ENCODE measurements around the gene TSPYL6.

Gene TSPYL6

DNA sequence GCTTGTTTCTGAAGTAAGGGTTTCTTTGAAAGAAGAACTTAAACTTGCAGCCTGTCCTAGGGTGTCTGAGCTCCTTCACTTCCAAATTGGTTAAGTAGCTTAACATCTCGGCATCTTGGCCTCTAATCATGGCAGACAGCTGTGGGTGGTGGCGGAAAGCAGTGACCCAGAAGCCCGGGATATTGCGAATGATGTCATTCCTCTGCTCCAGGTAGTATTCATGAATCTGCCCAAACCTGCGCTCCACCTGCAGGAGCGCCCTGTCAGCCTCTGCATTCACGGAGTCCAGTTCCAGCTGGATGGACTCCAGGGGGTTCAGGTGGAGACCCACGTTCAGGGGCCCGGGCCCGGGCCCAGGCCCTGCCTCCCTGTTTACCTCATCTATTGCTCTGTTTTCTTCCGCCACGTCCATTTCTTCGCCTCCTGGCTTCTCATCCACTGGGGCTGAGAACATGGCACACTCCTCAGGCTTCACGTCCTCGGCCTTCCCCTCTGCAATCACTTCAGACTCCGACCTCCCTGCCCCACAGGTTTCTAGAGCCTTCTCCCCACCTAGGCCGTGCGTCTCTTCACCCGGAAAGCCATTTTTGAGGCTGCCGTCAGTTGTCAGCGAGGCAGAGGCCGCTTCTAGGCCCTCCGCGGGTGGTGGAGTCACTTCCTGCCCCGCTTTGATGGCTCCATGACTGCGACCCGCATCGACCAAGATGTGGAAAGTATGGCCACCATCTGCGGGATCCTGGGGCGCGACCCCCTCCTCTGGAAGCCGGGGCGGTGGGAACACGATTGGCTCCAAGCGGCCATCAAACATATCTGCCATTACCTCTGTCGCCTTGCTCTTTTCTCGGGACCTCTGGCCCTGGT lies 569 bp downstream of the TSPYL6 start:
- no peak for DNase-seq

DNA sequence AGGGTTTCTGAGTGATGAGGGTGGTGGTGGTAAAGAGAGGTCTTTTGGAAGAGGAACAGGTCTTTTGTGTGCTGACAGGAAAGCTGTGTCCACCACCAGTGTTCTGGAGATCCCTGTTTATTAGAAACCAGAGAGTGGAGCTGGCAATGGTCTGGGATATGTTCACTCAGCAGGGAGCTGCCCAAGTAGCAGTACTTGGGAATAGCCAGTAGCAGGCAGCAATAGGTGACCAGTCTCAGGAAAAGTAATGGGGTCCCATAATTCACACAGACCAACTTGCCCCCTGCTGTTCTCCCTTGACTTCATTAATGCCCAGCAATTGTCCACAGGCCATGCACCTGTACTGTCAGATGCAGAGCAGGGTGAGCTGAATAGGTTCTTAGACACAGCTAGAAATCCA lies 1.8 kb downstream of the TSPYL6 start:
- DNase-seq: no peak

DNA sequence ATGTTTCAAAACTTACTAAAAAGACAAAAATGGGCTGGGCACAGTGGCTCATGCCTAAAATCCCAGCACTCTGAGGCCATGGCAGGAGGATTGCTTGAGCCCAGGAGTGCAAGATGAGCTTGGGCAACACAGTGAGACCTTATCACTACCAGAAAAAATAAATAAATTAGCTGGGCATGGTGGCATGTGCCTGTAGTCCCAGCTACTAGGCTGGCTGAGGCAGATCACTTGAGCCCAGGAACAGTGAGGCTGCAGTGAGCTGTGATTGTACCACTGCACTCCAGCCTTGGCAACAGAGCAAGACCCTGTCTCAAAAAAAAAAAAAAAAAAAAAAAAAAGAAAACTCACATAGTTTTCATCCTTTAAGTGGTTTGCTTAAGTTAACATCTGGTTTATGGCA lies 6.4 kb downstream of the TSPYL6 start:
- DNase-seq: no peak

DNA sequence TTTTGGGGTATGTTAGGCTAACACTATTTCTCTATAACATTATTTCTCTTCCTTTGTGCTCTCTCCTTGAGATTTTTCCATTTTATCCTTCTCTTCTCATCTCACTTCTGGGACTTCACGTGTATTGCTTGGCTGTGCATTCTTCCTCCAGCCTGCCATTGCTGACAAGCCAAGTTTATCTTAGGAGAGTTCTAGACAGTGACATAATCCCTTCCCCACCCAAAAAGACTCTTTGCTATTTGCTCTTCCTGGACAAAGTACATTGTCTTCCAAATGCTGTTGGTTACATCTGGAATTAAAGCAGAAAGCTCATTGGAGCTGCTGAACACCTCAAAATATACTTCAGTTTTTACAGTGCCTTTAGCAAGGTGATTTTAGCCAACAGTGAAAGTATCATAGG lies 8.9 kb downstream of the TSPYL6 start:
- no peak for DNase-seq

GRCh38 chr2:54240515-54241469 lies 15.2 kb downstream of the TSPYL6 start:
- DNase-seq: no peak

DNA sequence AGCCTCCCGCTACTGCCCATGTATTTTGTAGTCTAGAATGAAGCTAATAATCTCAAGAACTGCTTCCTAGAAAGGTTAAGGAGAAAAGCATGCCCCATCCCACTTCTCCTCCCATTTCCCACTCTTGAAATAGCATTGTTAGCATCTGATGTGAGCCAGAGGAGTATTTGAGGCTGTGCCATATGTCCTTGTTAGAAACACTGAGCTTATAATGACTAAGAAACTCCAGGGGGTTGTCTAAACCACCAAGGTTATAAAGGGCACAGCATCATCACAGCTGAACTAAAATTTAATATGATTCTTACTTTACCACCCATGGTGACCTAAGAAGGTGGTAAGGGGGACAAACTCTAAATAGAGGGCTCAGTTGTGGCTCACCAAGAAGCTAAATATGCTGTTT lies 16.6 kb downstream of the TSPYL6 start:
- DNase-seq: no peak

GRCh38 chr2:54237428-54237827 lies 18.6 kb downstream of the TSPYL6 start:
- no peak for DNase-seq

GRCh38 chr2:54233832-54234649 lies 22.0 kb downstream of the TSPYL6 start:
- no peak for DNase-seq

GRCh38 chr2:54228945-54229344 lies 27.1 kb downstream of the TSPYL6 start:
- no peak for DNase-seq

- DNase-seq: no peak
Observed at GRCh38 chr2:54227798-54228197, 28.2 kb downstream of the TSPYL6 start.

GRCh38 chr2:54226260-54226659 lies 29.8 kb downstream of the TSPYL6 start:
- DNase-seq: no peak

GRCh38 chr2:54224997-54225396 lies 31.0 kb downstream of the TSPYL6 start:
- no peak for DNase-seq

DNA sequence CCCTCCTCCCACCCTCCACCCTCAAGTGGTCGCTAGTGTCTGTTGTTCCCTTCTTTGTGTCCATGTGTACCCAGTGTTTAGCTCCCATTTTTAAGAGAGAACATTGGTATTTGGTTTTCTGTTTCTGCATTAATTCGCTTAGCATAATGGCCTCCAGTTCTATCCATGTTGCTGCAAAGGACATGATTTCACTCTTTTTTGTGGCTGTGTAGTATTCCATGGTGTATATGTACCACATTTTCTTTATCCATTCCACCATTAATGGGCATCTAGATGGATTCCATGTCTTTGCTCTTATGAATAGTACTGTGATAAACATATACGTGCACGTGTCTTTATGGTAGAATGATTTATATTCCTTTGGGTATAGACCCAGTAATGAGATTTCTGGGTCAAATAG lies 42.9 kb downstream of the TSPYL6 start:
- DNase-seq: no peak

DNA sequence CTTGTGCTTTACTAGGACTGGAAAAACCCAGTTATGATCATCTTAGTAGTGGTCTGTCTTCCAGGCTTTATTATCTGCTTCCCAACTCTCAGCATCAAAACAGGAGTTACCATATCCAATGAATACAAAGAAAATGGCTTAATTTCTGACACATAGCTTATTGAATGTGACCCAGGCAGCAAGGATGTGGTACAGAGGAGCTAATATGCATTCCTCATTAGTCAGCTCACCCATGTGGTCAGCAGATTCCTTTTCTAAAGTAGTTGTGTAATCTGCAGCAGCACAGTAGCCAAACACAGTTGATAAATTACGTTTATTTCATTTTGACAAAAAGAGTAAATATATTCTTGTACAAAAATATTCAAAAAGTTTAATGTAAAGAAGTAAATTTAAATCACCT lies 43.6 kb downstream of the TSPYL6 start:
- no peak for DNase-seq

DNA sequence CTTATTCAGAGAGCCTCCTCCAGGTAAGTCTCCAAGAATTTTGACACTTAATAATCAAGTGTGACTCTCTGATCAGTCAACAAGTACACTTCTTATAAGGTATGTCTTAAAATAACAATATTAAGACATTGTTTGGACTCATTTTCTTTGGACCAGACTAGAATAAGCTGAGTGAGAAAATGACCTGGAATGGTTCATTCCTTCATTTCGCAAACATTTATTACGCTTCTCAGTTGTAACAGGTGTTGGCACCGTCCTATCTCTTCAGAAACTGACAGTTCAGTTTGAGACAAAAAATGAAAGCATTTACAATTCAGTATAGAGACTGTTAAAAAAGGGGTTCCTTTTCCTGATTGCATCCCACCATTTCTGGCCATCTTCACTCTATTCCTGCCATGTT lies 46.6 kb downstream of the TSPYL6 start:
- DNase-seq: no peak

- no peak for DNase-seq
Observed at GRCh38 chr2:54208364-54209240, 47.4 kb downstream of the TSPYL6 start.

DNA sequence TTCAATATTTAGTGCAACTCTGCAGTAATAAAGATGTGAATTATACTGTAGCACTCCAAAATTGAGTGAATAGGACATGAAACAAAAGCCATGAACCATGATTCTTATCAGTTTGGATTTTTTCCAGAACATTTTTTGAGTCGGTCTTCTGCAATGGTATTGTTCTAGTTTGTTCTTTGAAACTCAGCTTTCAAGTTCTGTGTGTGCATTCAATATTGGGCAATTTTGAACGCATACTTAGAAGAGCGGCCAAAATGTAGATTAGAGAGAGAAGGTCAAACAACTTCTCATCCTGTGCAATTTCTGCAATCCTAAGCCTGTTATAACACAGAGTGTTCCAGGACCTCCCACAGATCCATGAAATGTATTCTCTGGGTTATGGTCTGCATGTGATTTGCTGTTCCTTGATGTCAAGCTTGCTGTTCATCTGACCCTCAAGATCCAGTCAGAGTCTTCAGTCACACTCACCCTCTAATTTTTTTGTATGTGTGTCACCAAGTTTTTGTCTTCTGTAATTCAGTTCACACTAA lies 48.3 kb downstream of the TSPYL6 start:
- no peak for DNase-seq

GRCh38 chr2:54206596-54206995 lies 49.4 kb downstream of the TSPYL6 start:
- peak; percentile 68 for DNase-seq

- no peak for DNase-seq
Observed at GRCh38 chr2:54204476-54204875, 51.6 kb downstream of the TSPYL6 start.

All from NCI-H1694 (cell line).